ENCODE data around the gene JPH3.

DNA sequence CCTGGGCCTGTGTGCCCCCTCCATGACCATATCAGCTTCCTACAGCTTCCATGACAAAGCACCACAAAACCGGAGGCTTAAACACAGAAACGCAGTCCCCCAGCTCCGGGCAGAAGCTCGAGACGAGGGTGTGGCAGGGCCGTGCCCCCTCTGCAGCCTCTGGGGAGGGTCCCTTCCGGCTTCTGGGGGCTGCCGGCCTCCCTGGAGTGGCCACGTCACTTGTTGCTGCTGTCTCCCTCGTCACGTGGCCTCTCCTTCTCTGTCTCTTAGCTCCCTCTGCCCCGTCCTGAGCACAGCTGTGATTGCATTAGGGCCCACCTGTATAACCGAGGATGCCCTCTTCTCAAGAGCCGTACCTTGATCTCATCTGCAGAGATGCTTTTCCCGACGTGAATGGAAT is 64.6 kb downstream of the JPH3 start:
- no peak for TF ChIP-seq POLR2A (IDR thresholded peaks at IDR 0.05)
- TF ChIP-seq, protein P1, sequence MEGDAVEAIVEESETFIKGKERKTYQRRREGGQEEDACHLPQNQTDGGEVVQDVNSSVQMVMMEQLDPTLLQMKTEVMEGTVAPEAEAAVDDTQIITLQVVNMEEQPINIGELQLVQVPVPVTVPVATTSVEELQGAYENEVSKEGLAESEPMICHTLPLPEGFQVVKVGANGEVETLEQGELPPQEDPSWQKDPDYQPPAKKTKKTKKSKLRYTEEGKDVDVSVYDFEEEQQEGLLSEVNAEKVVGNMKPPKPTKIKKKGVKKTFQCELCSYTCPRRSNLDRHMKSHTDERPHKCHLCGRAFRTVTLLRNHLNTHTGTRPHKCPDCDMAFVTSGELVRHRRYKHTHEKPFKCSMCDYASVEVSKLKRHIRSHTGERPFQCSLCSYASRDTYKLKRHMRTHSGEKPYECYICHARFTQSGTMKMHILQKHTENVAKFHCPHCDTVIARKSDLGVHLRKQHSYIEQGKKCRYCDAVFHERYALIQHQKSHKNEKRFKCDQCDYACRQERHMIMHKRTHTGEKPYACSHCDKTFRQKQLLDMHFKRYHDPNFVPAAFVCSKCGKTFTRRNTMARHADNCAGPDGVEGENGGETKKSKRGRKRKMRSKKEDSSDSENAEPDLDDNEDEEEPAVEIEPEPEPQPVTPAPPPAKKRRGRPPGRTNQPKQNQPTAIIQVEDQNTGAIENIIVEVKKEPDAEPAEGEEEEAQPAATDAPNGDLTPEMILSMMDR (IDR thresholded peaks at IDR 0.05), result no peak

Measured in testis (tissue), 2 donors.